ENCODE results near the gene WASF1.
A peak's percentile ranks its signal among the peaks of the same experiment; 100 is the strongest.

Gene WASF1

GRCh38 chr6:110063594-110064263, 115.7 kb downstream of the WASF1 start:
- no peak for DNase-seq (ENCODE audit: low read depth)

GRCh38 chr6:110055387-110055735, 124.1 kb downstream of the WASF1 start:
- no peak for TF ChIP-seq CTCF (IDR thresholded peaks at IDR 0.05; ENCODE audit: control insufficient read depth, insufficient read depth, low read depth, low read length, missing control alignments)
- no peak overlapping the region for H3K4me3 ChIP-seq (ENCODE audit: control insufficient read depth, low read depth, low read length)
- DNase-seq (ENCODE audit: low read depth), result no peak

More at GRCh38 chr6:110063594-110064263, 115.7 kb downstream of the WASF1 start:
- no peak for TF ChIP-seq CTCF (IDR thresholded peaks at IDR 0.05; ENCODE audit: control insufficient read depth, insufficient read depth, low read depth, low read length, missing control alignments)
- H3K4me3 ChIP-seq (ENCODE audit: control insufficient read depth, low read depth, low read length), result no peak overlapping the region

GRCh38 chr6:110054664-110055386, 124.6 kb downstream of the WASF1 start:
- H3K4me3 ChIP-seq (ENCODE audit: control insufficient read depth, low read depth, low read length), result no peak overlapping the region
- TF ChIP-seq CTCF (IDR thresholded peaks at IDR 0.05; ENCODE audit: control insufficient read depth, insufficient read depth, low read depth, low read length, missing control alignments), result no peak
- no peak for DNase-seq (ENCODE audit: low read depth)

GRCh38 chr6:110053395-110054240, 125.9 kb downstream of the WASF1 start:
- TF ChIP-seq CTCF (IDR thresholded peaks at IDR 0.05; ENCODE audit: control insufficient read depth, insufficient read depth, low read depth, low read length, missing control alignments), result peak; percentile 81

GRCh38 chr6:110050440-110050813, 129.0 kb downstream of the WASF1 start:
- no peak for TF ChIP-seq CTCF (IDR thresholded peaks at IDR 0.05; ENCODE audit: control insufficient read depth, insufficient read depth, low read depth, low read length, missing control alignments)
- no peak for DNase-seq (ENCODE audit: low read depth)
- no peak overlapping the region for H3K4me3 ChIP-seq (ENCODE audit: control insufficient read depth, low read depth, low read length)

More at GRCh38 chr6:110053395-110054240, 125.9 kb downstream of the WASF1 start:
- no peak overlapping the region for H3K4me3 ChIP-seq (ENCODE audit: control insufficient read depth, low read depth, low read length)
- DNase-seq (ENCODE audit: low read depth), result peak; percentile 29

Data from AG09309 (cell line).